ENCODE measurements around the gene RASSF8. TPM values are rescaled to one million over a fixed set of nuclear protein-coding genes. Genes with fewer than 3 reads are reported as not detected.

RASSF8 gene
- total RNA-seq, 1 donor from 2014 or later, result 39.5 TPM

DNA sequence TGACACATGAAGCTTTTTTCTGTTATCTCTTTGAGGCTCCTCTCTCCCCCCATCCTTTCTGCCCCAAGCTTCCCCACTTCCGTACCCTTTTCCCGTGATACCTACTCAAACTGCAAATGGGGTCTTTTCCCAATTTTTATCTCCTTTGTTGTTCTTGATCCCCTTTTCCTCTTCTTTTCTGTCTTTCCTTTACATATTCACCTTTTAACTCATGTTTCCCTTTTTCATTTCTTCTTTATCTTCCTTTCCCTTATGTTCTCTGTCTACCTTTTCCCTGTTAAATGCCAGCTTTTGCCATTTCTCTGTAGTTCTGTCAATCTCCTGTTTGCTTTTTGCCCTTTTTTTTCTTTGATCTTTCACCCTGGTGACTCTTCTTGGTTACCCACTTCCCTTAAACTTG lies 168.9 kb downstream of the RASSF8 start:
- H3K27ac Mint-ChIP-seq (ENCODE audit: unreplicated experiment), result no peak overlapping the region
- TF ChIP-seq, protein P1, sequence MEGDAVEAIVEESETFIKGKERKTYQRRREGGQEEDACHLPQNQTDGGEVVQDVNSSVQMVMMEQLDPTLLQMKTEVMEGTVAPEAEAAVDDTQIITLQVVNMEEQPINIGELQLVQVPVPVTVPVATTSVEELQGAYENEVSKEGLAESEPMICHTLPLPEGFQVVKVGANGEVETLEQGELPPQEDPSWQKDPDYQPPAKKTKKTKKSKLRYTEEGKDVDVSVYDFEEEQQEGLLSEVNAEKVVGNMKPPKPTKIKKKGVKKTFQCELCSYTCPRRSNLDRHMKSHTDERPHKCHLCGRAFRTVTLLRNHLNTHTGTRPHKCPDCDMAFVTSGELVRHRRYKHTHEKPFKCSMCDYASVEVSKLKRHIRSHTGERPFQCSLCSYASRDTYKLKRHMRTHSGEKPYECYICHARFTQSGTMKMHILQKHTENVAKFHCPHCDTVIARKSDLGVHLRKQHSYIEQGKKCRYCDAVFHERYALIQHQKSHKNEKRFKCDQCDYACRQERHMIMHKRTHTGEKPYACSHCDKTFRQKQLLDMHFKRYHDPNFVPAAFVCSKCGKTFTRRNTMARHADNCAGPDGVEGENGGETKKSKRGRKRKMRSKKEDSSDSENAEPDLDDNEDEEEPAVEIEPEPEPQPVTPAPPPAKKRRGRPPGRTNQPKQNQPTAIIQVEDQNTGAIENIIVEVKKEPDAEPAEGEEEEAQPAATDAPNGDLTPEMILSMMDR (IDR thresholded peaks at IDR 0.05; ENCODE audit: insufficient read depth, low read depth, low read length), result no peak
- TF ChIP-seq EZH2 (IDR thresholded peaks at IDR 0.05; ENCODE audit: insufficient read depth, low read length), result no peak
- peaks cover 8% of the 10 kb centered on the region for H3K27me3 ChIP-seq (ENCODE audit: insufficient read depth, low read length)

DNA sequence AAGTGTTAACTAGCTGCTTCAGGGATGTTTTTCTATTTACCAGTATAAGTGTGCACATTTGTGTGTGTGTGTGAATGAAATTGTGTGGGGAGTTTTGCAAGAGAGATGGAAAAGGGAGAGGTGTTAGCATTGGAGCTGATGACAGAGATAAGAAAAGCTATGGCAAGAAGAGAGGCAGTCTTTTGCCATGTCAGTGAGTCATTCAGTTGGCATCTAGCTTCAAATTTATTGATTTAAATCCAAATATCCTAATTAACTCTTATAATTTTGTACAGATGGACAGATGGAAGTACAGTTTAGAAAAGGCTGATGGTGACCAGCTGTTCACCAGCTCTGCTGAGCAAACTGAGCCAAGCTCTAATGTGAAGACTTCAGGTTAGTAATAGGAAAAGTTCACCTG lies 169.7 kb downstream of the RASSF8 start:
- Mint-ChIP-seq H3K4me3 (ENCODE audit: unreplicated experiment) (no peak overlapping the region), H3K36me3 (ENCODE audit: low read depth, unreplicated experiment) (no peaks in the 10 kb centered on the region), H3K27me3 (ENCODE audit: low read depth, unreplicated experiment) (peaks cover 56% of the 10 kb centered on the region), H3K27ac (ENCODE audit: unreplicated experiment) (no peak overlapping the region), H3K9me3 (ENCODE audit: unreplicated experiment) (no peaks in the 10 kb centered on the region), H3K4me1 (ENCODE audit: low read depth, unreplicated experiment) (peaks cover 7% of the 10 kb centered on the region)
- no peak overlapping the region for H3K4me2 ChIP-seq (ENCODE audit: low read length)
- no peaks in the 10 kb centered on the region for H3K36me3 ChIP-seq (ENCODE audit: insufficient read depth, low read length)
- FAIRE-seq (no peak), DNase-seq (ENCODE audit: low read depth) (no peak)
- H3K27me3 ChIP-seq (ENCODE audit: insufficient read depth, low read length), result peaks cover 8% of the 10 kb centered on the region
- H4K20me1 ChIP-seq (ENCODE audit: insufficient read depth, low read length), result no peaks in the 10 kb centered on the region
- H2AFZ ChIP-seq (ENCODE audit: low read depth, low read length), result no peak overlapping the region
- TF ChIP-seq, protein P1 (IDR thresholded peaks at IDR 0.05; ENCODE audit: insufficient read depth, low read depth, low read length), result no peak
- no peak for TF ChIP-seq EZH2 (IDR thresholded peaks at IDR 0.05; ENCODE audit: insufficient read depth, low read length)
- H3K27ac ChIP-seq (ENCODE audit: low read depth, low read length), result no peak overlapping the region
- no peak overlapping the region for H3K9ac ChIP-seq (ENCODE audit: low read length)
- H3K9me3 ChIP-seq (ENCODE audit: insufficient read depth, low read depth, low read length), result no peaks in the 10 kb centered on the region
- H3K4me3 ChIP-seq (ENCODE audit: insufficient read depth, low read depth, low read length), result no peak overlapping the region
- H3K79me2 ChIP-seq (ENCODE audit: insufficient read depth, low read length), result peaks cover 17% of the 10 kb centered on the region
- H3K4me1 ChIP-seq (ENCODE audit: insufficient read depth, low read length), result peaks cover 14% of the 10 kb centered on the region

More for the DNA sequence above, 168.9 kb downstream of the RASSF8 start:
- H3K4me3 ChIP-seq (ENCODE audit: insufficient read depth, low read depth, low read length), result no peak overlapping the region
- peaks cover 22% of the 10 kb centered on the region for H3K79me2 ChIP-seq (ENCODE audit: insufficient read depth, low read length)
- peak overlapping the region; percentile 95 for H3K4me2 ChIP-seq (ENCODE audit: low read length)
- Mint-ChIP-seq H3K27me3 (ENCODE audit: low read depth, unreplicated experiment) (peaks cover 48% of the 10 kb centered on the region), H3K36me3 (ENCODE audit: low read depth, unreplicated experiment) (no peaks in the 10 kb centered on the region), H3K9me3 (ENCODE audit: unreplicated experiment) (no peaks in the 10 kb centered on the region), H3K4me3 (ENCODE audit: unreplicated experiment) (peak overlapping the region; percentile 36), H3K4me1 (ENCODE audit: low read depth, unreplicated experiment) (peaks cover 8% of the 10 kb centered on the region)
- peaks cover 14% of the 10 kb centered on the region for H3K4me1 ChIP-seq (ENCODE audit: insufficient read depth, low read length)
- H3K9ac ChIP-seq (ENCODE audit: low read length), result no peak overlapping the region
- H4K20me1 ChIP-seq (ENCODE audit: insufficient read depth, low read length), result no peaks in the 10 kb centered on the region
- H3K9me3 ChIP-seq (ENCODE audit: insufficient read depth, low read depth, low read length), result no peaks in the 10 kb centered on the region
- H2AFZ ChIP-seq (ENCODE audit: low read depth, low read length), result no peak overlapping the region
- no peaks in the 10 kb centered on the region for H3K36me3 ChIP-seq (ENCODE audit: insufficient read depth, low read length)
- FAIRE-seq, result no peak
- no peak for DNase-seq (ENCODE audit: low read depth)
- no peak overlapping the region for H3K27ac ChIP-seq (ENCODE audit: low read depth, low read length)

Other genes with a start within 250 kb of the RASSF8 start
- gene BHLHE41, start 166.4 kb downstream of the RASSF8 start, total RNA-seq, result 2.9 and 4.3 TPM in 2 replicates
- gene SSPN, start 236.9 kb downstream of the RASSF8 start, total RNA-seq, result 6.3 and 11.2 TPM in 2 replicates